NCI-H345 treated with DMSO at 0.1 percent for 48 hours (cell line): Measurements from ENCODE around the gene PDZD7.

Experiments
- DNase-seq: peaks from one replicate; lab custom pipeline; 2025; ENCODE audit not compliant: unreplicated experiment; lab: John Stamatoyannopoulos, UW

The PDZD7 gene

GRCh38 chr10:100969187-100970075 lies 61.5 kb downstream of the PDZD7 start, which contains the start of gene SEMA4G:
SEMA4G (plus strand) TSS chr10:100969504; CDS start chr10:100972913, 3,409 bp downstream.
- no peak for DNase-seq

- DNase-seq, result no peak
These were observed 62.1 kb downstream of the PDZD7 start for GRCh38 chr10:100968863-100969186.

GRCh38 chr10:100968062-100968736 lies 62.7 kb downstream of the PDZD7 start:
- DNase-seq, result no peak

GRCh38 chr10:100967332-100967731 lies 63.6 kb downstream of the PDZD7 start:
- no peak for DNase-seq

- DNase-seq, result no peak
These were observed 64.0 kb downstream of the PDZD7 start for GRCh38 chr10:100966887-100967286.

GRCh38 chr10:100965820-100966219 lies 65.1 kb downstream of the PDZD7 start:
- no peak for DNase-seq

GRCh38 chr10:100963826-100964225 lies 67.1 kb downstream of the PDZD7 start:
- no peak for DNase-seq

GRCh38 chr10:100962351-100963080 lies 68.4 kb downstream of the PDZD7 start:
- DNase-seq, result no peak

- DNase-seq, result no peak
These were observed 70.7 kb downstream of the PDZD7 start for GRCh38 chr10:100960251-100960650.
